Measurements from ENCODE around the gene ANTXRL.
"Not testable (repeated sequence)": the region's sequence is repeated elsewhere in the genome, so short reads cannot be mapped to it uniquely, and the experiment has no call there.

DNA sequence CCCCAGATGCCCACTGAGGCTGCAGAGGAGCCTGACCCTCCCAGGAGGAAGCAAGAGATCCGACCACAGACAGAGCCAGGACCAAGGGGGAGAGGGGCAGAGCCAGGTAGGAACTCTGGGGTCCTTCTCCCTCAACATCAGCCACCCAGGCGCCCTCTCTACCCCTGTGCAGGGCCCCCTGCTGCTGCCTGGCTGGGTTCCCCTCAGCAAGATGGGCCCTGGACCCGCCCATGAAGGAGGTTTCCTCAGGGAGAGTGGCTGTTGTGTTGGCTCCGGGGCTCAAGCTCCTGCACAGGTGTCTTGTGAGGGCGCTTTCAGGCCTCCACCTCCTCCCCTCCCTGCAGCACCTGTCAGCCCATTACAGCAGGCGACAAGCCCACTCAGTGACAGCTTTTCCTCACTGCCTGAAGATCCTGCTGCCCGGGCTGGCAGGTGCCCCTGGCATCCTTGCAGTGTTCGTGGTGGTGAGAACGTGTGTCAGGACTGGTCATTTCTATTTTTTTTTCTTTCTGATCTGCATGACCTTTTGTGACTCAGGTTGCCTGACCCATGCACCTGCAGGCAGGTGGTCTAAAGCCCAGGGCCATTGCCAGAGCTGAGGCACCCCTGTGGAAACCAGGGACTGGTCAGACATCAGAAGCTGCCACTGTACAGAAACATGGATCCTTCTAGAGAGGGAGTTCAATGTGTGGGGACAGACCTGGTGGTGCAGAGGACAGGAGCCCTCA is 37.0 kb upstream of the ANTXRL start:
- TF ChIP-seq, protein P1, sequence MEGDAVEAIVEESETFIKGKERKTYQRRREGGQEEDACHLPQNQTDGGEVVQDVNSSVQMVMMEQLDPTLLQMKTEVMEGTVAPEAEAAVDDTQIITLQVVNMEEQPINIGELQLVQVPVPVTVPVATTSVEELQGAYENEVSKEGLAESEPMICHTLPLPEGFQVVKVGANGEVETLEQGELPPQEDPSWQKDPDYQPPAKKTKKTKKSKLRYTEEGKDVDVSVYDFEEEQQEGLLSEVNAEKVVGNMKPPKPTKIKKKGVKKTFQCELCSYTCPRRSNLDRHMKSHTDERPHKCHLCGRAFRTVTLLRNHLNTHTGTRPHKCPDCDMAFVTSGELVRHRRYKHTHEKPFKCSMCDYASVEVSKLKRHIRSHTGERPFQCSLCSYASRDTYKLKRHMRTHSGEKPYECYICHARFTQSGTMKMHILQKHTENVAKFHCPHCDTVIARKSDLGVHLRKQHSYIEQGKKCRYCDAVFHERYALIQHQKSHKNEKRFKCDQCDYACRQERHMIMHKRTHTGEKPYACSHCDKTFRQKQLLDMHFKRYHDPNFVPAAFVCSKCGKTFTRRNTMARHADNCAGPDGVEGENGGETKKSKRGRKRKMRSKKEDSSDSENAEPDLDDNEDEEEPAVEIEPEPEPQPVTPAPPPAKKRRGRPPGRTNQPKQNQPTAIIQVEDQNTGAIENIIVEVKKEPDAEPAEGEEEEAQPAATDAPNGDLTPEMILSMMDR (conservative IDR thresholded peaks at IDR 0.05; ENCODE audit: low read length), result not testable (repeated sequence)
- TF ChIP-seq EZH2phosphoT487 (IDR thresholded peaks at IDR 0.05; ENCODE audit: borderline replicate concordance, low read depth, low read length), result not testable (repeated sequence)
